Testis (tissue), 3 donors: Measurements from ENCODE around the gene MAP3K12. TPM values are rescaled to one million over a fixed set of nuclear protein-coding genes. Genes with fewer than 3 reads are reported as not detected.

ENCODE experiments used
- DNase-seq: peaks from one replicate; pipeline ENCODE4 v3.0.0-alpha.2; 2019
- H3K27ac ChIP-seq, 2 donors: fragments of 200-600 bp; sonication (generic); one replicate each; pipeline ENCODE4 v1.5.1; 2019
- H3K27me3 ChIP-seq: fragments of 200-600 bp; sonication (generic); one replicate; pipeline ENCODE4 v1.5.1; 2019
- H3K36me3 ChIP-seq: fragments of 200-600 bp; sonication (generic); one replicate; pipeline ENCODE4 v1.5.1; 2017; ENCODE audit warnings: low read depth; ENCODE audit errors: missing control alignments
- H3K4me1 ChIP-seq: fragments of 200-600 bp; sonication (generic); one replicate; pipeline ENCODE4 v1.5.1; 2019
- H3K4me3 ChIP-seq, 2 donors: fragments of 200-600 bp; sonication (generic); one replicate each; pipeline ENCODE4 v1.5.1; 2017 to 2019
- H3K9me3 ChIP-seq: fragments of 200-600 bp; sonication (generic); one replicate; pipeline ENCODE4 v1.5.1; 2017
- POLR2A ChIP-seq: fragments of 450-650 bp; IDR thresholded peaks from one replicate; pipeline ENCODE4 v1.6.1; 2017; ENCODE audit warnings: antibody characterized with exemption, mild to moderate bottlenecking, moderate library complexity
- WGBS, 2 donors: methylation state at CpG; one replicate each; pipeline ENCODE4 v1.1.5; 2018; 5-methylcytosine and 5-hydroxymethylcytosine counted together
- intact Hi-C: fragments of 100-400 bp; cut with DNase I; formaldehyde crosslinking; loops from one replicate; pipeline ENCODE4 v1.15.1; 2023; ENCODE audit warnings: low total_unique reads
- polyA plus RNA-seq: library from polyadenylated mRNA; stranded (reverse); fragments of 350-450 nt; fragmentation: Illumina TruSeq; extraction: RNeasy Lipid Tissue Mini Kit (QIAGEN cat#74804); gene quantifications from one replicate; pipeline ENCODE4 v1.2.3, GENCODE V29; 2014; ENCODE audit warnings: low read depth, low replicate concordance; ENCODE audit not compliant: insufficient read depth
- total RNA-seq, 2 donors: library from RNA; depleted of rRNA; stranded (reverse); fragments of >200 nt; gene quantifications; one replicate each; pipeline ENCODE4 v1.2.3, GENCODE V29; 2016
- TF ChIP-seq, protein P1 (sequence below), 3 experiments: fragments of 450-650 bp in 2 of 3; fragments of 200-600 bp in 1 of 3; sonication (generic) in 1 of 3; IDR thresholded peaks; one replicate each; pipeline ENCODE4 v1.5.1; 2016 to 2019; ENCODE audit warnings: antibody characterized with exemption in 3 of 3, mild to moderate bottlenecking in 2 of 3, moderate library complexity in 1 of 3

The MAP3K12 gene
- total and polyA plus RNA-seq, 3 donors from 2014 or later, result 28.5 to 56.7 (median 52.2) TPM

DNA sequence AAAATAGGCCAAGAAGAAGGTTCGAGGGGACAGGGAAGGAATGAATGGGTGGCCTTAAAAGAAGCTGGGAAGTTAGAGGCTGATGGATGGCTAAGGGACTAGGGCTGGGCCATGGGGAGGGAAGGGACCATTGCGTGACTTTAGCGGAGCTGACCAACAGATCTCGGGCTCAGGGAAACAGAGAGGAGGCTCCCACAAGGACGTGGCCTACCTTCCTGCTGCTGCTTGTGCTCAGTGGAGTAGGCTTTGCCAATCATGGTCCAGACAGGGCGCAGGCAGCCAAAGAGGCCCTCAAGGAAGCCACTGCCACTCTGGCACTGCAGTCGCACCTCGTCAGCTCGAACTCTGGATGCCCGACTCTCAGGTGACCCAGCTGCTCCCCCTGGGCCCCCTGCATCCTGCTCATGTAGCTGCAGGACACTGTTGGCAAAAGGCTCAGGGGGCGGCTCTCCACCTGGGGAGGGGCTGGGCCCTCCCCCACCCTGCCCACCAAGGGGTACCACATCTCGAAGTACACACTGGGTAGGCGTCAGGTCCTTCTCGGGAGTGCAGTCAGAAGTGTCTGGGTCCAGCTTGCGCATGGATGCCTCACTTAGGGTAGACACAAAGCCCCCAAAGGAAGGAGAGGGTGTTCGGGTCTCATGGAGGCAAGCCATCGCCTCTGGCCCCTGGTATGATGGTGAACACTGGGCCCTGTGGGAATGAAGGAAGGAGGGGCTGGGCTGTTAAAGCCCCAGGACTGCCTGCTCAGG lies 12.3 kb downstream of the MAP3K12 start:
- no peak for TF ChIP-seq POLR2A
- TF ChIP-seq, protein P1, sequence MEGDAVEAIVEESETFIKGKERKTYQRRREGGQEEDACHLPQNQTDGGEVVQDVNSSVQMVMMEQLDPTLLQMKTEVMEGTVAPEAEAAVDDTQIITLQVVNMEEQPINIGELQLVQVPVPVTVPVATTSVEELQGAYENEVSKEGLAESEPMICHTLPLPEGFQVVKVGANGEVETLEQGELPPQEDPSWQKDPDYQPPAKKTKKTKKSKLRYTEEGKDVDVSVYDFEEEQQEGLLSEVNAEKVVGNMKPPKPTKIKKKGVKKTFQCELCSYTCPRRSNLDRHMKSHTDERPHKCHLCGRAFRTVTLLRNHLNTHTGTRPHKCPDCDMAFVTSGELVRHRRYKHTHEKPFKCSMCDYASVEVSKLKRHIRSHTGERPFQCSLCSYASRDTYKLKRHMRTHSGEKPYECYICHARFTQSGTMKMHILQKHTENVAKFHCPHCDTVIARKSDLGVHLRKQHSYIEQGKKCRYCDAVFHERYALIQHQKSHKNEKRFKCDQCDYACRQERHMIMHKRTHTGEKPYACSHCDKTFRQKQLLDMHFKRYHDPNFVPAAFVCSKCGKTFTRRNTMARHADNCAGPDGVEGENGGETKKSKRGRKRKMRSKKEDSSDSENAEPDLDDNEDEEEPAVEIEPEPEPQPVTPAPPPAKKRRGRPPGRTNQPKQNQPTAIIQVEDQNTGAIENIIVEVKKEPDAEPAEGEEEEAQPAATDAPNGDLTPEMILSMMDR (IDR thresholded peaks at IDR 0.05), result no peak
- intact Hi-C loops, result no loop called here
- no peak overlapping the region for H3K27ac ChIP-seq
- 84 to 85% methylated on average over 4 to 17 of the region's 17 CpGs for whole genome bisulfite sequencing, 2 donors
- no peak overlapping the region for H3K4me3 ChIP-seq
- H3K4me1 ChIP-seq, result no peaks in the 10 kb centered on the region
- H3K9me3 ChIP-seq, result no peaks in the 10 kb centered on the region
- no peak for DNase-seq
- no peaks in the 10 kb centered on the region for H3K36me3 ChIP-seq
- no peaks in the 10 kb centered on the region for H3K27me3 ChIP-seq

DNA sequence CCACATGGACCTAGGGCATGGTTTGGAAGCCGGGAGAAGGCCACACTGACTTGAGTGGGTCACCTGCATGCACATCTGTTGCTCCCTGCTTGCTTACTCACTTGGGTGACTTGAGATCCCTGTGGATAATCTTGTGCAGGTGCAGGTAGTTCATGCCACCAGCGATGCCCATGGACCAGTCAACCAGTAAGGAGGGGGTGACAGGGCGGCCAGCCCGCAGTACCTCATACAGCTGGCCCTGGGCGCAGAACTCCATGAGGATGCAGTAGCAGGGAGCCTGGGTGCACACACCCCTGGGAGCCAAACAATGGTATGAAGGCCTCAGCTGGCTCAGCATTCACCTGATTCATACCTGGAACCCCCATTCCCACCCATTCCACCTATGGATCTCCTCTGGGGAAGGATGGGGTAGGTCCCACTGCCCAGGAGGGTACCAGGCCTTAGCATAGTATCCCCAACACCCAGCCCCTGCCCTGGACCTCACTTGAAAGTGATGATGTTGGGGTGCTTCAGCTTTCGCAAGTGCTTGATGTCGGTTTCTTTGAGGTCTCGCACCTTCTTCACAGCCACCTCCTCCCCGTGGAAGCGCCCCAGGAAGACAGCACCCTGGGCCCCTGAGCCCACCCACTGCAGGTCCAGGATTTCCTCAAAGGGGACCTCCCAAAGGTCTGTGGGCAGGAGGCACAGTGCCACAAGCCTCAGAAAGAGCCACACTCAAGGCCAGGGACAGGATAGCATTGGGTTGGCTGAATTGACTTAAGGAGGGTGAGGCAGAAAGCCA lies 13.1 kb downstream of the MAP3K12 start:
- Histone ChIP-seq H3K36me3 (no peaks in the 10 kb centered on the region), H3K27ac (no peak overlapping the region), H3K9me3 (no peaks in the 10 kb centered on the region), H3K4me1 (peaks cover 5% of the 10 kb centered on the region), H3K27me3 (no peaks in the 10 kb centered on the region), H3K4me3 (no peak overlapping the region)
- intact Hi-C loops, result no loop called here
- TF ChIP-seq, protein P1 (IDR thresholded peaks at IDR 0.05), result no peak
- TF ChIP-seq POLR2A, result no peak
- DNase-seq, result no peak
- 95 to 98% methylated on average over 10 of the region's 10 CpGs for WGBS, 2 donors

DNA sequence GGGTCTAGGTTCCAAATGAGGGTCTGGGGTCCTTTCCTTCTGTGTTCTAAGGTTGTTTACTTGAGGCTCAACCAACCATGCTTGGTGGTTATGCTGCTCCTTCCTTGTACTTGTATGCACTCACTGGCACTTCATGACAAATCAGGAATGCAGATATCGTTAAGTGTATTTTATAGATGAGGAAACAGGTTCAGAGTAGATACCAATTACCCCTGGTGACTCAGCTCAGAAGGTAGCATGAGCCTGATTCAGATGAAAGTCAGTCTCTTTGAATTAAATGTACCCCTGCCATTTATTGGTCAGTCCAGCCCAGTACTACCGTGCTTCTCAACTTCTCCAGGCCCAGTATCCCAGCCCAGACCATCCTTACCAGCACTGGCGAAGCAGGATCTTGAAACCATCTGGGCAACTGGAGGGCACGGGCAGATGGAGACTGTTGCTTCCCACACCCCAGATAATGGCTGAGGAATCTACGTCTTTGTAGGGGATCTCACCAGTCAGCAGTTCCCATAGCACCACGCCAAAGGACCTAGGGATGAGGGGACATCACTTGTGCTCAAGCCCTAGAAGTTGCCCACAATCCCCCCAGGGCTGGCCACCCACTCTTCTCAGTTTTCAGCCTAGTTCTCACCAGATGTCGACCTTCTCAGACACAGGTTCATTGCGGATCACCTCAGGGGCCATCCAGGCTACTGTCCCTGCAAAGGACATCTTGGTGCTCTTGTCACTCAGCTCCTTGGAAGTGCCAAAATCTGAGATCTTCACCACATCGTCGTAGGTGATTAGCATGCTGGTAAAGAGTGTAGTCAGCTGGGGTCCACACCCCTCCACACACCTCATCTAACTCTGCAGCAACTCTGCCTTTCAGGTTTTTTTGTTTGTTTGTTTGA lies 14.3 kb downstream of the MAP3K12 start:
- Histone ChIP-seq H3K4me1 (peaks cover 14% of the 10 kb centered on the region), H3K27me3 (no peaks in the 10 kb centered on the region), H3K9me3 (no peaks in the 10 kb centered on the region), H3K4me3 (no peak overlapping the region), H3K27ac (no peak overlapping the region), H3K36me3 (no peaks in the 10 kb centered on the region)
- intact Hi-C loops, result no loop called here
- WGBS, 2 donors, result 78 to 86% methylated on average over 9 to 10 of the region's 10 CpGs
- no peak for TF ChIP-seq POLR2A
- TF ChIP-seq, protein P1 (IDR thresholded peaks at IDR 0.05), result no peak
- no peak for DNase-seq

GRCh38 chr12:53483979-53484377 lies 15.3 kb downstream of the MAP3K12 start:
- no peak overlapping the region for H3K27ac ChIP-seq
- no peaks in the 10 kb centered on the region for H3K36me3 ChIP-seq
- no peaks in the 10 kb centered on the region for H3K27me3 ChIP-seq
- H3K9me3 ChIP-seq, result no peaks in the 10 kb centered on the region
- no peak overlapping the region for H3K4me3 ChIP-seq
- TF ChIP-seq, protein P1 (IDR thresholded peaks at IDR 0.05), result no peak
- TF ChIP-seq POLR2A, result no peak
- intact Hi-C loops, result no loop called here
- no peak for DNase-seq
- WGBS, 2 donors, result 85 to 94% methylated on average over 4 of the region's 4 CpGs
- H3K4me1 ChIP-seq, result peaks cover 14% of the 10 kb centered on the region
